Measurements from ENCODE around the gene ZNF511.

GRCh38 chr10:133347710-133348517 lies 39.2 kb downstream of the ZNF511 start:
- TF ChIP-seq, protein P1, sequence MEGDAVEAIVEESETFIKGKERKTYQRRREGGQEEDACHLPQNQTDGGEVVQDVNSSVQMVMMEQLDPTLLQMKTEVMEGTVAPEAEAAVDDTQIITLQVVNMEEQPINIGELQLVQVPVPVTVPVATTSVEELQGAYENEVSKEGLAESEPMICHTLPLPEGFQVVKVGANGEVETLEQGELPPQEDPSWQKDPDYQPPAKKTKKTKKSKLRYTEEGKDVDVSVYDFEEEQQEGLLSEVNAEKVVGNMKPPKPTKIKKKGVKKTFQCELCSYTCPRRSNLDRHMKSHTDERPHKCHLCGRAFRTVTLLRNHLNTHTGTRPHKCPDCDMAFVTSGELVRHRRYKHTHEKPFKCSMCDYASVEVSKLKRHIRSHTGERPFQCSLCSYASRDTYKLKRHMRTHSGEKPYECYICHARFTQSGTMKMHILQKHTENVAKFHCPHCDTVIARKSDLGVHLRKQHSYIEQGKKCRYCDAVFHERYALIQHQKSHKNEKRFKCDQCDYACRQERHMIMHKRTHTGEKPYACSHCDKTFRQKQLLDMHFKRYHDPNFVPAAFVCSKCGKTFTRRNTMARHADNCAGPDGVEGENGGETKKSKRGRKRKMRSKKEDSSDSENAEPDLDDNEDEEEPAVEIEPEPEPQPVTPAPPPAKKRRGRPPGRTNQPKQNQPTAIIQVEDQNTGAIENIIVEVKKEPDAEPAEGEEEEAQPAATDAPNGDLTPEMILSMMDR (IDR thresholded peaks at IDR 0.05; ENCODE audit: low read length), result no peak
- TF ChIP-seq EZH2 (IDR thresholded peaks at IDR 0.05; ENCODE audit: borderline replicate concordance, low read length), result no peak

Data from OCI-LY1 (cell line).